GF-D8 (cell line): Measurements from ENCODE around the gene GABBR2.
"Not testable (repeated sequence)": the region's sequence is repeated elsewhere in the genome, so short reads cannot be mapped to it uniquely, and the experiment has no call there.

Experiments
- DNase-seq: peaks from one replicate; lab custom pipeline; 2025; lab: John Stamatoyannopoulos, UW

GABBR2 gene

GRCh38 chr9:98481676-98482075 lies 227.1 kb downstream of the GABBR2 start:
- DNase-seq: no peak

GRCh38 chr9:98479967-98480847 lies 228.5 kb downstream of the GABBR2 start:
- no peak for DNase-seq

- DNase-seq: no peak
Observed at GRCh38 chr9:98479449-98479848, 229.3 kb downstream of the GABBR2 start.

- DNase-seq: no peak
Observed at GRCh38 chr9:98477884-98478283, 230.9 kb downstream of the GABBR2 start.

GRCh38 chr9:98472216-98472615 lies 236.5 kb downstream of the GABBR2 start:
- DNase-seq: no peak

- no peak for DNase-seq
Observed at GRCh38 chr9:98471185-98471584, 237.6 kb downstream of the GABBR2 start.

GRCh38 chr9:98468567-98469239 lies 240.0 kb downstream of the GABBR2 start:
- no peak for DNase-seq

- DNase-seq: no peak
Observed at GRCh38 chr9:98465799-98466198, 242.9 kb downstream of the GABBR2 start.

- not testable (repeated sequence) for DNase-seq
Observed at GRCh38 chr9:98464156-98464690, 244.5 kb downstream of the GABBR2 start.

GRCh38 chr9:98462310-98462709 lies 246.4 kb downstream of the GABBR2 start:
- DNase-seq: no peak

- DNase-seq: no peak
Observed at GRCh38 chr9:98460704-98461103, 248.0 kb downstream of the GABBR2 start.

GRCh38 chr9:98457726-98458370 lies 250.9 kb downstream of the GABBR2 start:
- no peak for DNase-seq

GRCh38 chr9:98456156-98456613 lies 252.6 kb downstream of the GABBR2 start:
- DNase-seq: no peak

GRCh38 chr9:98455256-98456155 lies 253.2 kb downstream of the GABBR2 start:
- DNase-seq: no peak

- no peak for DNase-seq
Observed at GRCh38 chr9:98453589-98454311, 255.0 kb downstream of the GABBR2 start.

GRCh38 chr9:98451576-98451975 lies 257.2 kb downstream of the GABBR2 start:
- DNase-seq: no peak

GRCh38 chr9:98450496-98450895 lies 258.2 kb downstream of the GABBR2 start:
- DNase-seq: no peak

- no peak for DNase-seq
Observed at GRCh38 chr9:98449871-98450270, 258.9 kb downstream of the GABBR2 start.

- DNase-seq: no peak
Observed at GRCh38 chr9:98445576-98445975, 263.2 kb downstream of the GABBR2 start.

- no peak for DNase-seq
Observed at GRCh38 chr9:98444601-98445000, 264.1 kb downstream of the GABBR2 start.

GRCh38 chr9:98442541-98442940 lies 266.2 kb downstream of the GABBR2 start:
- DNase-seq: no peak
